Fibroblast of skin of right biceps (primary cell): ENCODE measurements around the gene ZFP14.

Experiments
- DNase-seq: peaks from one replicate; pipeline ENCODE4 v3.0.0-alpha.2; 2013

Gene ZFP14

GRCh38 chr19:36378625-36379509, at the start of gene ZFP14:
Gene ZFP14, minus strand, starts transcription at chr19:36379201. Its CDS starts 11,309 bp downstream, at chr19:36367892.
- peak; percentile 95 for DNase-seq

GRCh38 chr19:36423925-36424324, 44.9 kb upstream of the ZFP14 start:
- DNase-seq, result no peak

- DNase-seq, result peak; percentile 7
These were observed 42.9 kb upstream of the ZFP14 start for GRCh38 chr19:36421749-36422481.

GRCh38 chr19:36420961-36421748, 42.2 kb upstream of the ZFP14 start:
- DNase-seq, result peak; percentile 38

GRCh38 chr19:36418287-36419001, 39.4 kb upstream of the ZFP14 start, which contains the start of gene ZFP82:
Gene ZFP82, minus strand, starts transcription at chr19:36418644. Its CDS starts 8,855 bp downstream, at chr19:36409789.
- peak; percentile 85 for DNase-seq

- no peak for DNase-seq
These were observed 38.8 kb upstream of the ZFP14 start for GRCh38 chr19:36417752-36418286.

- DNase-seq, result no peak
These were observed 30.8 kb upstream of the ZFP14 start for GRCh38 chr19:36409841-36410240.

GRCh38 chr19:36408101-36408500, 29.1 kb upstream of the ZFP14 start:
- DNase-seq, result no peak

- no peak for DNase-seq
These were observed 25.5 kb upstream of the ZFP14 start for GRCh38 chr19:36404498-36404897.

GRCh38 chr19:36401475-36401874, 22.5 kb upstream of the ZFP14 start:
- DNase-seq, result no peak

- no peak for DNase-seq
These were observed 19.6 kb upstream of the ZFP14 start for GRCh38 chr19:36398571-36398970.

GRCh38 chr19:36392916-36393673, 14.1 kb upstream of the ZFP14 start:
- no peak for DNase-seq

- no peak for DNase-seq
These were observed 464 bp upstream of the ZFP14 start for GRCh38 chr19:36379510-36379819.

GRCh38 chr19:36377541-36378178, 1.3 kb downstream of the ZFP14 start:
- DNase-seq, result no peak

- DNase-seq, result no peak
These were observed 5.3 kb downstream of the ZFP14 start for GRCh38 chr19:36373638-36374156.

- no peak for DNase-seq
These were observed 7.1 kb downstream of the ZFP14 start for GRCh38 chr19:36371886-36372285.

GRCh38 chr19:36363845-36364244, 15.2 kb downstream of the ZFP14 start:
- DNase-seq, result no peak

- no peak for DNase-seq
These were observed 38.1 kb downstream of the ZFP14 start for GRCh38 chr19:36340786-36341372.

- peak; percentile 93 for DNase-seq
These were observed 47.4 kb downstream of the ZFP14 start for GRCh38 chr19:36331353-36332228.
